Pancreas (tissue), 10 donors: Measurements from ENCODE around the gene SRBD1. TPM values are rescaled to one million over a fixed set of nuclear protein-coding genes. Genes with fewer than 3 reads are reported as not detected.

Experiments
- ATAC-seq, 4 donors: fragments of 200-7000 bp; cut with Tn5 transposase; one replicate each; pipeline versions ENCODE4 v1.8.0 to v1.9.1; 2020; ENCODE audit warnings: mild to moderate bottlenecking in 4 of 4, moderate library complexity in 4 of 4
- DNase-seq, 6 donors: peaks; one replicate each; pipeline ENCODE4 v3.0.0-alpha.2; 2020
- FAIRE-seq: peaks from 2 replicates; lab custom pipeline; 2012; peaks lifted over from hg19 to GRCh38; lab: Jason Lieb, UNC
- H3K27ac ChIP-seq, 4 donors: fragments of 200-600 bp; sonication (generic); 1 replicate in 3 of 4; 2 replicates in 1 of 4; pipeline versions ENCODE4 v1.5.0 to v1.8.0; 2020
- H3K27me3 ChIP-seq, 4 donors: fragments of 200-600 bp; one replicate each; pipeline ENCODE4 v1.8.0; 2021
- H3K36me3 ChIP-seq, 3 donors: fragments of 200-600 bp; sonication (generic) in 1 of 3; one replicate each; pipeline versions ENCODE4 v1.5.0 to v1.8.0; 2020 to 2021
- H3K4me1 ChIP-seq, 3 donors: fragments of 200-600 bp; one replicate each; pipeline ENCODE4 v1.8.0; 2021
- H3K4me3 ChIP-seq, 4 donors: fragments of 200-600 bp; sonication (generic) in 2 of 4; one replicate each; pipeline versions ENCODE4 v1.5.0 to v1.8.0; 2020 to 2021
- H3K9me3 ChIP-seq, 4 donors: fragments of 200-600 bp; one replicate each; pipeline ENCODE4 v1.8.0; 2021
- CTCF ChIP-seq, 4 donors: fragments of 200-600 bp; sonication (generic) in 3 of 4; IDR thresholded peaks; one replicate each; pipeline versions ENCODE4 v1.5.0 to v1.8.0; 2021; ENCODE audit warnings: antibody characterized with exemption in 4 of 4
- WGBS, 2 donors: extraction: QIAGEN DNeasy Blood & Tissue Kit; methylation state at CpG; one replicate each; pipeline ENCODE4 v1.1.7; 2013; 5-methylcytosine and 5-hydroxymethylcytosine counted together
- intact Hi-C, 3 donors: fragments of 100-400 bp; cut with DNase I; formaldehyde crosslinking; loops; one replicate each; pipeline versions ENCODE4 v1.11.1 to v1.14.2; 2022
- polyA plus RNA-seq, 2 donors: library from polyadenylated mRNA; stranded (reverse); fragments of 200-250 nt; gene quantifications; one replicate each; pipeline ENCODE4 v1.2.3, GENCODE V29; 2013
- total RNA-seq, 6 donors: library from RNA; stranded (reverse); fragmentation: NEBNext Ultra II Directional in 4 of 6; extraction: Animal tissue kit (Norgen Biotek cat#: 25700) in 4 of 6; gene quantifications; one replicate each; pipeline versions ENCODE4 v1.2.1 to v1.2.4, GENCODE V29; 2021 to 2023
- donor health status: healthy with polysubstance abuse.
- donor health status: DM: no; HTN: no; CAD: no; lungs with moderate emphysema.
- donor health status: DM: no; HTN: no; CAD: no.
- donor health status: control.
- donor health status: control.
- donor health status: Bipolar disorder and iron deficiency.
- donor health status: DM: yes; HTN: yes; CAD: no.
- donor health status: DM: no; HTN: no; CAD: no.
- donor health status: DM: no; HTN: no; CAD: no.
- donor health status: DM: yes; HTN: yes; CAD: no.

The SRBD1 gene
- total and polyA plus RNA-seq, 8 donors: 3.2 to 15.4 (median 11.6) TPM

DNA sequence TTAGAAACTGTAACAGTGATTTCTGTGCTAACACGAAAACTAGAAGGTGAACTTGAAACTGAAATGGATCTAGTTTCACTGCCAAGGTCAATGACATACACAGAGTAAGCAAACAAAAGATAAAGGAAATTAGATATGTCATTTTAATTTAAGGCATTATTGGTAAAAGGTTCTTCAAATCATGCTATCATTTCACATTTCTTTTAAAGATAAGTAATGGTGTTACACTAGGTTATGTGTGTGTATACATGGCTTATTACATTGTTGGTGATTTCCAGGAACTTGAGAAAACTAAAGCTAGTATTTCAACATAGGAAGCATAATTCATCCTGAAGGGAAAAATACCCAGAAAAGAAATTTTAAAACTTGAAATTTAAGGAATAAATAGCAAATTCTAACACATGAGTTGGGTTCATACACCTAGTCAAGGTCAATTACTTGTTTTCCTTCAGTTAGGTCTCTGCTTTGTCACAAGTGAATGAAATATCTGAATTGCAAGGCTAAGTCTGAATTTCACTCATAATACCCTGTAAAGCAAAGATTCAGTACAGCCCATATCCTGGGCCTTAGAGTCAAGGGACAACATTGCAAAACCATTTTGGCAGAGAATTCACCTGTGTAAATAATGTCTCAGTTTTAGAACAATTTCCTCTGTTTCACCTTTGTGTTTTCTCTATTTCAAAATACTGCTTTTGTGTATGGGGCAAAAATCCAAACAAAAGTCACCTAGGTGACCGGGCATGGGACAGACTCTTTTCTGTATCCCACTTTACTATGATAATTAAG lies 141.6 kb downstream of the SRBD1 start:
- intact Hi-C loops: no loop called here
- Histone ChIP-seq H3K4me1 (peaks cover 18 to 28% (median 21%) of the 10 kb centered on the region in 3 donors), H3K9me3 (no peaks in the 10 kb centered on the region), H3K36me3 (no peaks in the 10 kb centered on the region), H3K4me3 (no peak overlapping the region), H3K27me3 (no peaks in the 10 kb centered on the region), H3K27ac (peak overlapping the region; percentile 46 to 78 (median 68))
- TF ChIP-seq CTCF (IDR thresholded peaks at IDR 0.05): no peak
- no peak for FAIRE-seq
- peak; percentile 93 to 95 (median 95) for ATAC-seq
- WGBS, 2 donors: 8 to 12% methylated on average over 2 of the region's 2 CpGs
- DNase-seq: peak in 3 of 6 donors; percentile 25 to 36 (median 26)

DNA sequence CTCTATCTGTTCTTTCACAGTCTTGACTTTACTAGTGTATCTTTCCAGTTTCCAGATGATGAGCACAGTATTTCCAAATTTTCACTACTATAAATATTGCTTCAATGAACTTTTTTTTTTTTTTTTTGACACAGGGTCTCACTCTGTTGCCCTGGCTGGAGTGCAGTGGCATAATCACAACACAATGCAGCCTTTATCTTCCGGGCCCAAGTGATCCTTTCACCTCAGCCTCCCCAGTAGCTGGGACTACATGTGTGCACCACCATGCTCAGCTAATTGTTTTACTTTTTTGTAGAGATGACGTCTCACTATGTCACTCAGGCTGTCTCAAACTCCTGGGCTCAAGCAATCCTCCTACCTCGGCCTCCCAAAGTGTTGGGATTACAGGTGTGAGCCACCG lies 142.8 kb downstream of the SRBD1 start:
- FAIRE-seq: no peak
- peak overlapping the region in 1 of 4 donors; percentile 78 for H3K27ac ChIP-seq

DNA sequence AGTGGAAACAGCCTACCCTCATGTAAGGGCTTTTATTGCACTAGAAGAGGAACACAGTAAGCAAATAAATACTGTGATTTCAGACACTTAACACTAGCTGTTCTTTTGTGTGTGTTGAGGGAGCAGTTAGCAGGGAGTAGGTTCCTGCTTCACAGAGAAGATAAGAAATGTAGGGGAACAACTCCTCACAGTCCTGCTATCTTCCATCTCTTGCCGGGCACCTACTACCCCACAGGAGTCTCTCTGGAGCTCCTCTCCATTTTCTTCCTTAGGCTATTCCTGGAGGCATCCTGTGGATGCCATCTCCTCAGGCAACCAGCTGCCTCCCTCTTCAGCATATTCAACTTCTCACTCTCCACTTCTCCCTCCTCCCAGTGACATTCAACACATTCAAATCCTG lies 145.0 kb downstream of the SRBD1 start:
- Histone ChIP-seq H3K9me3 (no peaks in the 10 kb centered on the region), H3K27me3 (no peaks in the 10 kb centered on the region), H3K36me3 (no peaks in the 10 kb centered on the region), H3K4me1 (peaks cover 18 to 26% (median 24%) of the 10 kb centered on the region in 3 donors), H3K4me3 (no peak overlapping the region), H3K27ac (no peak overlapping the region)
- intact Hi-C loops: no loop called here
- ATAC-seq: no peak
- DNase-seq: no peak
- no peak for TF ChIP-seq CTCF (IDR thresholded peaks at IDR 0.05)
- no peak for FAIRE-seq
- WGBS, 2 donors: 57 to 65% methylated on average over 1 of the region's 1 CpG

More for the DNA sequence above, 142.8 kb downstream of the SRBD1 start:
- peaks cover 18 to 28% (median 24%) of the 10 kb centered on the region in 3 donors for H3K4me1 ChIP-seq
- no peak for ATAC-seq
- TF ChIP-seq CTCF (IDR thresholded peaks at IDR 0.05): no peak
- 97 to 98% methylated on average over 4 of the region's 4 CpGs for WGBS, 2 donors
- no peak overlapping the region for H3K4me3 ChIP-seq
- H3K36me3 ChIP-seq: no peaks in the 10 kb centered on the region
- no peaks in the 10 kb centered on the region for H3K27me3 ChIP-seq
- H3K9me3 ChIP-seq: no peaks in the 10 kb centered on the region
- DNase-seq: no peak
- intact Hi-C loops: no loop called here

DNA sequence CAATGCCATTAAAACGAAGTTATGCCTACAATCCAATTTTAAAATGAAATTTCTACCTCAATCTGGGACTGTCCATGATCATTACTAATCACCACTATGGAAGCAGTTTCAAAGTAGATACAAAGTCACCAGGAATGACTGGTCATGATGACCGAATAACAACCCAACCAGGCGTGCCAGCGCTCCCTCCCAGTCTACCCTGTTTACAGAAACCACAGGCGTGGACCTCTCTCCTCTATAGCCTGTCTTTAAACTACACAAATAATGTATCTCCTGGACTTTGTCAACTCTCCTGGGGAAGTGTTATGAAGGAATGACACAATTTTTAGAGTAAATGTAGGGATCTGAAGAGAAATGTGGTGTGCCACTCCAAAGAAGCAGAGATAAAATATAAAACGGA lies 150.2 kb downstream of the SRBD1 start:
- intact Hi-C loops: no loop called here
- DNase-seq (peak in 1 of 6 donors; percentile 39), FAIRE-seq (no peak), ATAC-seq (no peak)
- H3K9me3 ChIP-seq: no peaks in the 10 kb centered on the region
- H3K36me3 ChIP-seq: no peaks in the 10 kb centered on the region
- no peaks in the 10 kb centered on the region for H3K27me3 ChIP-seq
- TF ChIP-seq CTCF (IDR thresholded peaks at IDR 0.05): no peak
- H3K4me3 ChIP-seq: no peak overlapping the region
- peaks cover 15 to 41% (median 29%) of the 10 kb centered on the region in 3 donors for H3K4me1 ChIP-seq
- WGBS, 2 donors: 92 to 94% methylated on average over 6 of the region's 6 CpGs
- H3K27ac ChIP-seq: no peak overlapping the region

GRCh38 chr2:45459860-45460259 lies 151.2 kb downstream of the SRBD1 start:
- peaks cover 22 to 51% (median 36%) of the 10 kb centered on the region in 3 donors for H3K4me1 ChIP-seq
- H3K36me3 ChIP-seq: no peaks in the 10 kb centered on the region
- H3K27ac ChIP-seq: peak overlapping the region; percentile 61 to 85 (median 71)
- peak in 4 of 6 donors; percentile 14 to 41 (median 22) for DNase-seq
- H3K4me3 ChIP-seq: no peak overlapping the region
- H3K27me3 ChIP-seq: no peaks in the 10 kb centered on the region
- peak in 3 of 4 donors; percentile 2 to 15 (median 13) for ATAC-seq
- 53 to 60% methylated on average over 3 of the region's 3 CpGs for WGBS, 2 donors
- no peak for FAIRE-seq
- H3K9me3 ChIP-seq: no peaks in the 10 kb centered on the region
- intact Hi-C loops: no loop called here
- TF ChIP-seq CTCF (IDR thresholded peaks at IDR 0.05): no peak
